ENCODE measurements around the gene SYT1. TPM values are rescaled to one million over a fixed set of nuclear protein-coding genes. Genes with fewer than 3 reads are reported as not detected.
"Not testable (repeated sequence)": the region's sequence is repeated elsewhere in the genome, so short reads cannot be mapped to it uniquely, and the experiment has no call there.

SYT1 gene
- total and polyA plus RNA-seq, 2 of the 8 experiments (the other 6 are each of a cell fraction or from before 2014, with no cell fraction given), result 11.0 to 34.6 TPM

GRCh38 chr12:79426744-79427143 lies 562.2 kb downstream of the SYT1 start:
- H4K91ac ChIP-seq (replicated peaks; ENCODE audit: insufficient read length, low read length); FAIRE-seq; H2BK15ac ChIP-seq (ENCODE audit: low read length); H2AFZ ChIP-seq (ENCODE audit: low read length); H4K5ac ChIP-seq (ENCODE audit: insufficient read length, low read depth, low read length); H3K79me2 ChIP-seq (ENCODE audit: control insufficient read depth in 1 of 2, insufficient read depth in 2 of 2, low read length in 2 of 2); H2BK12ac ChIP-seq (ENCODE audit: low read depth, low read length); H3K23me2 ChIP-seq (ENCODE audit: low read depth, low read length); H2BK20ac ChIP-seq (ENCODE audit: low read length); H3K4me1 ChIP-seq (replicated peaks in 1 of 4; ENCODE audit: control insufficient read depth in 3 of 4, insufficient read depth in 4 of 4, low read length in 3 of 4); H3K27ac ChIP-seq (ENCODE audit: low read depth, low read length); H3K9me3 ChIP-seq (ENCODE audit: insufficient read depth in 2 of 2, low read depth in 1 of 2, low read length in 1 of 2); H3K14ac ChIP-seq (ENCODE audit: insufficient read length); H3K36me3 ChIP-seq (ENCODE audit: control insufficient read depth in 2 of 4, insufficient read depth in 4 of 4, low read length in 3 of 4); H4K8ac ChIP-seq (ENCODE audit: extremely low read depth, insufficient read depth, low read length); H3K4ac ChIP-seq (replicated peaks; ENCODE audit: insufficient read length, low read depth, low read length); H4K20me1 ChIP-seq (replicated peaks in 1 of 2; ENCODE audit: control insufficient read depth in 1 of 2, insufficient read depth in 2 of 2, low read length in 2 of 2); H2AK5ac ChIP-seq (ENCODE audit: low read depth, low read length); H3K9ac ChIP-seq (replicated peaks in 1 of 4; ENCODE audit: extremely low read depth in 1 of 4, low read depth in 3 of 4, low read length in 3 of 4); H3K23ac ChIP-seq (ENCODE audit: insufficient read length); H3K56ac ChIP-seq (replicated peaks; ENCODE audit: insufficient read length, low read depth, low read length); H3K27me3 ChIP-seq (replicated peaks in 1 of 4; ENCODE audit: control insufficient read depth in 3 of 4, extremely low read depth in 1 of 4, insufficient read depth in 3 of 4, low read length in 3 of 4); DNase-seq (ENCODE audit: low read depth in 1 of 2, low spot score in 2 of 2); H3K4me2 ChIP-seq (ENCODE audit: insufficient read depth in 1 of 2, low read depth in 2 of 2, low read length in 2 of 2); H2BK5ac ChIP-seq (ENCODE audit: low read depth, low read length); H2BK120ac ChIP-seq (replicated peaks; ENCODE audit: low read depth, low read length); H3K4me3 ChIP-seq (ENCODE audit: extremely low read depth in 1 of 4, insufficient read depth in 2 of 4, low read depth in 3 of 4, low read length in 4 of 4); H3K79me1 ChIP-seq (ENCODE audit: low read depth, low read length); H3K18ac ChIP-seq (ENCODE audit: extremely low read depth, low read length): not testable (repeated sequence)
- CTCF ChIA-PET (ENCODE audit: partially characterized antibody), result interaction anchor here (0.8 to 1.5 kb wide), 5 partner anchors 9 to 769 kb away, joined by 3 to 6 read pairs (median 3); no protein-coding TSS in a partner anchor
- POLR2A ChIA-PET (ENCODE audit: partially characterized antibody), result interaction anchor here (0.9 kb wide), 1 partner anchor 12 kb away, joined by 4 read pairs; no protein-coding TSS in a partner anchor
- 93% methylated on average over 3 of the region's 3 CpGs; no CpG with 5 or more reads in 1 of the 2 experiments for WGBS, 2 experiments (ENCODE audit: extremely low coverage in 1 of 2, insufficient coverage in 1 of 2, insufficient read length in 1 of 2, insufficient replicate concordance in 2 of 2, low coverage in 1 of 2, low lambda C conversion rate in 2 of 2, missing lambda C conversion rate in 1 of 2)

Data from H1 (cell line).